ENCODE data around the gene USH2A. TPM values are rescaled to one million over a fixed set of nuclear protein-coding genes. Genes with fewer than 3 reads are reported as not detected.

Gene USH2A
- total RNA-seq, 1 experiment from 2014 or later = not detected

DNA sequence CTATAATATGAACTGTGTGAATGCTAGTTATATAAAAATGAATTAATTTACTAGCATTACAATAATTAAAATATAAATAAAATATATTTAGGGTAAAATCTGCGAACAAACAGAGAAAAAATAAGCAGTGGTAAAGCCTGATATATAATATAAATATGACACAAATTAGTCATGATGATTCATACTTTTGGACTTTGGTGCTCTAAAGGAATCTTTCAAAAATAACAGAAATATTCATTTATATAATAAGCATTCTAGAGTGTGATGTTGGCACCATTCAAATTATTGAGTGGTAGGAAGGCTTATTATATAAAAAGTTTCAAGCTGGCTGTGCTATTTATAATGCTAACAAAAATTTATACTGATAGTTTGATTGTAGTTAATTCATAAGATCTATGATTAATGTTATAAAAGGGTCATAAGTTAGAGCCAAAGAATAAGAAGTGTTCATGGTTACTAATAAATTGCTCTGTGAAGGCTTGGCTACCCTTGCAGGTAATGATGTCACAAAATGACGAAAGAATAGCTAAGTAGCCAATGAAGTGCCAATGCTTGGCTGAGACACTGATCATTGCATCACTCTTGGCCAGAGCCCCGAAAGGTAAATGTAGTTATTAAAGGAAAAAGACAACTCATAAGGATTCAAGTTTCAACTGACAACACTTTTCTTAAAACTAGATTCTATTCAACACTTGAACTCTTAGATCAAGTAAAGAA, 108.7 kb downstream of the USH2A start:
- no peak for ATAC-seq
- ChIA-PET RAD21 (ENCODE audit: low non-redundant PET in 1 of 2, low total read pairs in 2 of 2, uncharacterized antibody in 2 of 2, unreplicated experiment in 2 of 2) (no interaction called here), POLR2A (no interaction called here), CTCF (no interaction called here)
- H3K4me1 ChIP-seq (ENCODE audit: control insufficient read depth in 1 of 2, insufficient read depth in 2 of 2, low read length in 2 of 2) = no peaks in the 10 kb centered on the region
- TF ChIP-seq JUND (IDR thresholded peaks at IDR 0.05) (no peak), POLR2AphosphoS5 (IDR thresholded peaks at IDR 0.05; ENCODE audit: low read depth, low read length) (no peak), SP1 (IDR thresholded peaks at IDR 0.05; ENCODE audit: low read depth) (no peak), POLR2A (IDR thresholded peaks at IDR 0.05; ENCODE audit: borderline replicate concordance, extremely low read depth, insufficient read depth, insufficient read length) (no peak), FOSL1 (IDR thresholded peaks at IDR 0.05; ENCODE audit: low read depth) (no peak), TCF7L2 (IDR thresholded peaks at IDR 0.05; ENCODE audit: borderline replicate concordance, extremely low read depth, insufficient read depth, insufficient read length) (no peak), EZH2phosphoT487 (IDR thresholded peaks at IDR 0.05; ENCODE audit: borderline replicate concordance) (no peak), YY1 (IDR thresholded peaks at IDR 0.05; ENCODE audit: extremely low read depth, insufficient replicate concordance, low read depth, low read length) (no peak), CEBPB (IDR thresholded peaks at IDR 0.05; ENCODE audit: low read depth) (no peak), ZFX (IDR thresholded peaks at IDR 0.05) (no peak), ZNF274 (IDR thresholded peaks at IDR 0.05; ENCODE audit: low read depth, low read length) (no peak)
- TF ChIP-seq, protein P1, sequence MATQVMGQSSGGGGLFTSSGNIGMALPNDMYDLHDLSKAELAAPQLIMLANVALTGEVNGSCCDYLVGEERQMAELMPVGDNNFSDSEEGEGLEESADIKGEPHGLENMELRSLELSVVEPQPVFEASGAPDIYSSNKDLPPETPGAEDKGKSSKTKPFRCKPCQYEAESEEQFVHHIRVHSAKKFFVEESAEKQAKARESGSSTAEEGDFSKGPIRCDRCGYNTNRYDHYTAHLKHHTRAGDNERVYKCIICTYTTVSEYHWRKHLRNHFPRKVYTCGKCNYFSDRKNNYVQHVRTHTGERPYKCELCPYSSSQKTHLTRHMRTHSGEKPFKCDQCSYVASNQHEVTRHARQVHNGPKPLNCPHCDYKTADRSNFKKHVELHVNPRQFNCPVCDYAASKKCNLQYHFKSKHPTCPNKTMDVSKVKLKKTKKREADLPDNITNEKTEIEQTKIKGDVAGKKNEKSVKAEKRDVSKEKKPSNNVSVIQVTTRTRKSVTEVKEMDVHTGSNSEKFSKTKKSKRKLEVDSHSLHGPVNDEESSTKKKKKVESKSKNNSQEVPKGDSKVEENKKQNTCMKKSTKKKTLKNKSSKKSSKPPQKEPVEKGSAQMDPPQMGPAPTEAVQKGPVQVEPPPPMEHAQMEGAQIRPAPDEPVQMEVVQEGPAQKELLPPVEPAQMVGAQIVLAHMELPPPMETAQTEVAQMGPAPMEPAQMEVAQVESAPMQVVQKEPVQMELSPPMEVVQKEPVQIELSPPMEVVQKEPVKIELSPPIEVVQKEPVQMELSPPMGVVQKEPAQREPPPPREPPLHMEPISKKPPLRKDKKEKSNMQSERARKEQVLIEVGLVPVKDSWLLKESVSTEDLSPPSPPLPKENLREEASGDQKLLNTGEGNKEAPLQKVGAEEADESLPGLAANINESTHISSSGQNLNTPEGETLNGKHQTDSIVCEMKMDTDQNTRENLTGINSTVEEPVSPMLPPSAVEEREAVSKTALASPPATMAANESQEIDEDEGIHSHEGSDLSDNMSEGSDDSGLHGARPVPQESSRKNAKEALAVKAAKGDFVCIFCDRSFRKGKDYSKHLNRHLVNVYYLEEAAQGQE (IDR thresholded peaks at IDR 0.05; ENCODE audit: low read depth) = no peak
- TF ChIP-seq, protein P2, sequence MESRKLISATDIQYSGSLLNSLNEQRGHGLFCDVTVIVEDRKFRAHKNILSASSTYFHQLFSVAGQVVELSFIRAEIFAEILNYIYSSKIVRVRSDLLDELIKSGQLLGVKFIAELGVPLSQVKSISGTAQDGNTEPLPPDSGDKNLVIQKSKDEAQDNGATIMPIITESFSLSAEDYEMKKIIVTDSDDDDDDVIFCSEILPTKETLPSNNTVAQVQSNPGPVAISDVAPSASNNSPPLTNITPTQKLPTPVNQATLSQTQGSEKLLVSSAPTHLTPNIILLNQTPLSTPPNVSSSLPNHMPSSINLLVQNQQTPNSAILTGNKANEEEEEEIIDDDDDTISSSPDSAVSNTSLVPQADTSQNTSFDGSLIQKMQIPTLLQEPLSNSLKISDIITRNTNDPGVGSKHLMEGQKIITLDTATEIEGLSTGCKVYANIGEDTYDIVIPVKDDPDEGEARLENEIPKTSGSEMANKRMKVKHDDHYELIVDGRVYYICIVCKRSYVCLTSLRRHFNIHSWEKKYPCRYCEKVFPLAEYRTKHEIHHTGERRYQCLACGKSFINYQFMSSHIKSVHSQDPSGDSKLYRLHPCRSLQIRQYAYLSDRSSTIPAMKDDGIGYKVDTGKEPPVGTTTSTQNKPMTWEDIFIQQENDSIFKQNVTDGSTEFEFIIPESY (IDR thresholded peaks at IDR 0.05; ENCODE audit: extremely low read depth, insufficient replicate concordance, low read length) = no peak
- TF ChIP-seq, protein P3, sequence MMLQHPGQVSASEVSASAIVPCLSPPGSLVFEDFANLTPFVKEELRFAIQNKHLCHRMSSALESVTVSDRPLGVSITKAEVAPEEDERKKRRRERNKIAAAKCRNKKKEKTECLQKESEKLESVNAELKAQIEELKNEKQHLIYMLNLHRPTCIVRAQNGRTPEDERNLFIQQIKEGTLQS (IDR thresholded peaks at IDR 0.05) = no peak
- H3K4me3 ChIP-seq (replicated peaks in 1 of 2; ENCODE audit: low read depth in 1 of 2, low read length in 2 of 2) = no peak overlapping the region
- BruUV-seq (replicated peaks) = no TSS peak
- intact Hi-C loops (cut with micrococcal nuclease) = no loop called here
- H3K9me2 ChIP-seq (ENCODE audit: insufficient read depth) = no peaks in the 10 kb centered on the region
- H4K20me1 ChIP-seq (ENCODE audit: insufficient read depth) = no peaks in the 10 kb centered on the region
- H3K9ac ChIP-seq (ENCODE audit: low read length) = no peak overlapping the region
- no peaks in the 10 kb centered on the region for H3K79me2 ChIP-seq (ENCODE audit: insufficient read depth, low read length)
- H3K9me3 ChIP-seq (ENCODE audit: control insufficient read depth in 1 of 2, insufficient read depth in 1 of 2, low read depth in 1 of 2, low read length in 2 of 2) = peaks cover 3 to 4% of the 10 kb centered on the region in 2 experiments; a peak in 1 of 4 replicates
- no peaks in the 10 kb centered on the region for H3K27me3 ChIP-seq (ENCODE audit: insufficient read depth, low read length)
- H3K27ac ChIP-seq (ENCODE audit: low read depth, low read length) = no peak overlapping the region
- no peak overlapping the region for H3K4me2 ChIP-seq (ENCODE audit: low read length)
- DNase-seq (ENCODE audit: low read depth, low spot score) = no peak
- H2AFZ ChIP-seq (ENCODE audit: low read depth, low read length, poor library complexity, severe bottlenecking) = no peak overlapping the region
- no peaks in the 10 kb centered on the region for H3K36me3 ChIP-seq (ENCODE audit: control insufficient read depth in 1 of 2, insufficient read depth in 2 of 2, low read length in 2 of 2)

Data from HCT116 (cell line).